Right hindlimb (tissue), 1 donor: ENCODE measurements around the gene GOLGA8T.
"Not testable (repeated sequence)": the region's sequence is repeated elsewhere in the genome, so short reads cannot be mapped to it uniquely, and the experiment has no call there.

Experiments
- DNase-seq: peaks from one replicate; pipeline ENCODE4 v3.0.0-alpha.2; 2018

GOLGA8T gene

GRCh38 chr15:30134751-30135150, at the start of gene GOLGA8T:
Gene GOLGA8T (plus strand): TSS chr15:30135051. CDS start chr15:30135149, 98 bp downstream.
- DNase-seq: not testable (repeated sequence)

DNA sequence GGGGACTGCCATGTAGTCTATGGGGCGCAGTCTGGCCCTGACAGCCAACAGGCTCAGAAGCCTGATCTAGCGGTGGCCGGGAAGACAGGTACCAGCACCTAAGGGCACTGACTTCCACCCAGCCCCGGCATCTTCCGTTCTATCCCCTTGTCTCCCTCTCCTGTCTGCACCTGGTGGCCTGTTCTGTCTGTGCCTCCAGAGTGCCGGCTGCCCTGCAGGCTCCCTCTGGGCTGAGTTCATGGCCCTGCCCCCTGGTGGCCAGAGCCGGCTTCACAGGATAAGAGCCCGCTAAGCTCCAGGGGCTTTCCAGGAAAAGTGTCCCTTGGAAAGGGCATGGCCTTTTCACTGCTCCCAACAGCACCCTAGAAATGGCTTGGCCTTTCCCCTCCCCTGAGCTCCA, 37.0 kb upstream of the GOLGA8T start:
- not testable (repeated sequence) for DNase-seq

DNA sequence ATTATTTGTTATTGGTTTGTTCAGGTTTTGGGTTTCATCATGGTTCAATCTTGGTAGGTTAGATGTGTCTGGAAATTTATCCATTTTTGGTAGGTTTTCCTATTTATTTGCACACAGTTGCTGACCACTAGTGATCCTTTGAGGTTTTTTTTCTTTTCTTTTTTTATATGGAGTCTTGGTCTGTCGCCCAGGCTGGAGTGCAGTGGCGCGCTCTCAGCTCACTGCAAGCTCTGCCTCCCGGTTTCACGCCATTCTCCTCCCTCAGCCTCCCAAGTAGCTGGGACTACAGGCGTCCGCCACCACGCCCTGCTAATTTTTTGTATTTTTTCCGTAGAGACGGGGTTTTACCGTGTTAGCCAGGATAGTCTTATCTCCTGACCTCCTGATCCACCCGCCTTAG, 32.0 kb upstream of the GOLGA8T start:
- DNase-seq: not testable (repeated sequence)

- not testable (repeated sequence) for DNase-seq
These were observed 30.8 kb upstream of the GOLGA8T start for GRCh38 chr15:30103941-30104507.

DNA sequence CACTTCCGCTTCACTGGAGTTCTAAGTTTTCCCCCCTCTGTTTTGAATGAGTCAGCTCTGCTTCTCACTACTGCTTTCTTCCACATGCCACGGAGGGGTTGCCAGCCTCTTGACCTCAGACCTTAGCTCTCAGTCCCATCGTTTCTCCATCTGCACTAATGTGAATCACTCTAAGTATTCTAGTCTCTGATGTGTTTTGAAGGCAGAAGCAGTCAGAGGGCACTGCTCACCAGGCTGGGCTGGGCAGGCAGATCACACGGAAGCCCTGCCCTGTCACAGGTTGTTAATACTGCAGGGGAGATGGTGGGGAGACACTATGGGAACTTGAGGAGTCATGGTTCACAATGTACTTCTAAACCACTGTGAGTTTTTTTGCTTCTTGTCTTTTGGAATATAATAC, 24.3 kb upstream of the GOLGA8T start:
- not testable (repeated sequence) for DNase-seq

DNA sequence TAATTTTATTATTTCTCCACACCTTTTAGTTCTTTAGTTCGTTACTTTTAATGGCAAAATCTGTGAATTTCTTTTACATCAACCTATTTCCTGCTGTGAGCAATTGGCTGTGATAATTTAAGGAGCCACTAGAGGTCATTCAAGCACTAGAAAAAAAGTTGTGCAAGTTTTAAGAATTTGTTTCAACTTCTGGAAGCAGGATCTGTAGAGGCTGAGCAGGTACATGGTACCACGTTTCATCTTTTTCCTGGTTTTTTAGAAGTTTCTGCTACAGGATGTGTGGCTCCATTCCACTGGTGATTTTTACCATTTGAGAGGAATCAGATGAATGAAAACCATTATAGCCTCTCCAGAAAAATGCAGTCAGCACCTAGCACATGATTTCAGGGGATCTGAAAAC, 4.8 kb upstream of the GOLGA8T start:
- DNase-seq: not testable (repeated sequence)

DNA sequence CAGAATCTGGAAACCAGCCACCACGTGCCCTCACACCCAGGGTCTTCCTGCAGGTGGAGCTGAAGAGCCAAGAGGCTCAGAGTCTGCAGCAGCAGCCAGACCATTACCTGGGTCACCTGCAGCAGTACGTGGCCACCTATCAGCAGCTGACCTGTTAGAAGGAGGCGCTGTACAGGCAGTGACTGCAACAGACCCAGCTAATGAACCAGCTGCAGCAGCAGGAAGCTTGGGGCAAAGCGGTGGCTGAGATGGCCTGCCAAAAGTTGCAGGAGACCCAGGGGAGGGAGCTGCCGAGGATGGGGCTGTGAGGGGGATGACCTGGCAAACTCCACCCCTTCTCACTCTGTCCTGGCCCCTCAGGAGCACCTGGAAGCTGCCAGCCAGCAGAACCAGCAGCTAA, 8.4 kb downstream of the GOLGA8T start:
- not testable (repeated sequence) for DNase-seq

GRCh38 chr15:30149891-30150290, 15.0 kb downstream of the GOLGA8T start:
- DNase-seq: not testable (repeated sequence)

- DNase-seq: not testable (repeated sequence)
These were observed 27.9 kb downstream of the GOLGA8T start for GRCh38 chr15:30162479-30163357.

GRCh38 chr15:30163759-30164158, 28.9 kb downstream of the GOLGA8T start:
- not testable (repeated sequence) for DNase-seq

GRCh38 chr15:30164257-30164656, 29.4 kb downstream of the GOLGA8T start:
- DNase-seq: not testable (repeated sequence)

DNA sequence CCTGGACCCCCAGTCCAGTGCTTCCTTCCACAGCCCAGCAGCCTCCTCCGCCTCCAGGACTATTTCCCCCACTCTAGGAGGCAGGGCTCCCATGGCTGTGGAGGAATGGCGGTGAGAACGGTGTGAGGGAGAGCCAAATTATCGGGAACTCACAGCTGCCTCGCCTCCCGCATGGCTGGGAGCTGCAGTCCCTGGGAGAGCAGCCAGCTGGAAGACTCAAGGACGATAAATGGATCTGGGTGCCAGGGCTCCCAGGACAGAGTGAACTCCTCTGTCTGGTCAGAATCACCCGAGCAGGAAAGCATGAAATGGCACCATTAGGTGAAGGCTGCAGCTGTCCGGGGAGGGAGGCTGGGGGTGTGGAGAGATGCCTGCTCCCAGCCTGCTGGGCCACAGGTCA, 32.6 kb downstream of the GOLGA8T start:
- DNase-seq: not testable (repeated sequence)

DNA sequence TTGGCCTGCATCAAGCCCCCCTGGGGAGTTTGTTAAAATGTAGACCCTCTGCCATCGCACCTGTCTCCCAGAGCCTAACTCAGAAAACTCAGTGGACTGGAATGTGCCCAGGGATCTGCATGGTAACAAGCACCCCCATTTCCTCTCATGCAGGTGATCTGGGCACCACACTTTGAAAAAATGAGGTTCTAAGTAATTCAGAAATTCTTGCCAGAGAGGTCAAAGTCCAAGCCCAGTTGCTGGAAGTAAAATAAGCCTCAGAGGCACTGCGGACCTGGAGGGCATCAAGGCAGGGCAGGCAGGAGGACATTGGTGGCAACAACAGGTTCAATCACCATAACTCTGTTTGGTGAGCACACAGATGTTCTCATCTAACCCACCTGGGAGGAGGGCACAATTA, 33.0 kb downstream of the GOLGA8T start:
- DNase-seq: not testable (repeated sequence)

DNA sequence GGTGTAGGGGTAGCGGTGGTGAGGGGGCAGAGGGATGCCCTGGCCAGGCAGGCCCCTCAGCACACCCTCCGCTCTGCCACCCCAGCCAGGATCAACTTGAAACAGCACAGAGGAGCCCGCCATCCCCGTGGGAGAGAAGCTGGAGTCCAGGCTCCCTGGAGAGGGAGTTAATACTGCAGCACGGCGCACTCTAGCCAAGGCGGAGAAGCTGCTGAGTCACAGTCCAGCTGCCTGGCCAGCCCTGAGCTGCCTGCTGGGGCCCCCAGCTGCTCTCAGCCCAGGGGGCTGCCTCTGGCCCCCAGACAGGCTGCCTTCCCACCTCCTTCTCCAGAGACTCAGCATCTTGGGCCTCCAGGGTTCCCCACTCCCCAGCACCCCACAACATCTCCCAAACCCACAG, 36.6 kb downstream of the GOLGA8T start:
- not testable (repeated sequence) for DNase-seq

GRCh38 chr15:30173041-30173608, 38.3 kb downstream of the GOLGA8T start:
- DNase-seq: peak; percentile 16

DNA sequence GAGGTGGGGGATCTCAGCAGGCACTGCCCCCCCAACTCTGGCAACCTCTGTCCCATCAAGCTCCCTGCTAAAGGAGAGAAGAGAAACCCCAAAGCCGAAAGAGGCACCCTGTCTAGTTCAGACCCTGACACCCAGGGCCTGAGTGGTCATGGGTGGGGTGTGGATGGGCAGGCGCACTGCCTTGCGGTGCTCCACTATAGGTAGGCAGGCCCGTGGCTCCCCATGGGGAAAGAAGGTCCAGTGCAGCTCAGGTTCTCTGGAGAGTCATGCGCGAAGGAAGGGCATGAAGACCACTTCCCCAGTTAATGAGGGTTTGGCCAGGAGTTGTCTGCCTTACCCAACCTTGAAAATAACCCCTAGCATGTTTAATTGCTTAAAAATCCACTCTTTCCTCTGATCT, 40.4 kb downstream of the GOLGA8T start:
- DNase-seq: not testable (repeated sequence)

GRCh38 chr15:30176613-30177012, 41.8 kb downstream of the GOLGA8T start:
- DNase-seq: not testable (repeated sequence)

DNA sequence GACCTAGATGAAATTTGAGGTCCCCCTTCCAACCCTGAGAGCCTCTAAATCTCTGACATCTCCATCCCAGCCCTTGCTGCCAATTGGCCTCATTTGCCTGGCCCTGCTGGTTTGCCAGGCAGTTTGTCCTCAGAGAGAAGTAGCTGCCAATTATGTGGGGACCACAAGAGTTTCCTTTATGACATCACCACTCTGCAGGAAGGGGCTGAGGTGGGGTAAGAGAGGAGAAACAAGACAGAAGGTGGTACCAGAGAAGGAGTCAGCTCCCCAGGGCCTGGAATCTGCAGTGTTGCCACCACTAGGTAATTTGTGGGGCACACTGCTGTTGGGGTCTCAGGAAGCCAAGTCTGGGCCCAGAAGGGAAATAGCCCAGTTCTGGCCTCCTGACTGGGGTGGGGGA, 45.0 kb downstream of the GOLGA8T start:
- not testable (repeated sequence) for DNase-seq

DNA sequence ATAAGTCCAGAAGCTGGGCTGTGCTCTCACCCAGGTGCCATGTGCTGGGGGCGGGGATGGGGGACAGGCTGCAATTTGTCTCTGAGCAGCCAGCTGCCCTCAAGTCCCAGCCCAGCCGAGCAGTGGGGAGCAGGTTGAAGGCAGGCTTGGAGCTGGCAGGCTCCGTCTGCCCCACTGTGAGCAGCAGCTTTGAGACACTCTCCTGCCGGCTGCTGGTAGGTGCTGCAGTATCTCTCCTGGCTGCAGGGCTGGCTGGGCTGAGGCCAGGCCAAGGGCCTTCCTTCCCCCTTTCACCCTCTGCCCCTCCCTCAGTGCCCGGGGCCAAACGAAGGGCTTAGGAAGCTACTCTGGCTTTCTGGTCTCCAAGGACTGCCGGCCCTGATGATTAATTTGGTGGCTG, 50.6 kb downstream of the GOLGA8T start:
- not testable (repeated sequence) for DNase-seq

- not testable (repeated sequence) for DNase-seq
These were observed 52.6 kb downstream of the GOLGA8T start for GRCh38 chr15:30187429-30187828.

DNA sequence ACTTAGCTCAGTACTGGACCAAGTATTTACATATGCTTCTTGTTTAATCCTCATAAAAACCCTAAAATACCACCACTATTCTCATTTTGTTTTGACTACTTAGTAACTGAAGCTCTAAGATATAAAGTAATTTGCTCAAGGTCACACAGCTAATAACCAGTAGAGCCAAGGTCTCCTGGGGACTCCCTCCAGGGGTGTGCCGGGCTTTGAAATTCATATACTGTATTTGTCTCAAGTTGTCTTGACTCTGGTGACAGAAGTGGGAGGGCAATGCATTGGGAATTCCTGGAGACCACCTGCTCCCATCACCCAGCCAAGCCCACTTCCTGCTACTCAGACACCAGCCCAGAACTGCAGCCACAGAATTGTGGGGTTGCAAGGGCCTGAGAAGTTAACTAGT, 54.9 kb downstream of the GOLGA8T start:
- not testable (repeated sequence) for DNase-seq

DNA sequence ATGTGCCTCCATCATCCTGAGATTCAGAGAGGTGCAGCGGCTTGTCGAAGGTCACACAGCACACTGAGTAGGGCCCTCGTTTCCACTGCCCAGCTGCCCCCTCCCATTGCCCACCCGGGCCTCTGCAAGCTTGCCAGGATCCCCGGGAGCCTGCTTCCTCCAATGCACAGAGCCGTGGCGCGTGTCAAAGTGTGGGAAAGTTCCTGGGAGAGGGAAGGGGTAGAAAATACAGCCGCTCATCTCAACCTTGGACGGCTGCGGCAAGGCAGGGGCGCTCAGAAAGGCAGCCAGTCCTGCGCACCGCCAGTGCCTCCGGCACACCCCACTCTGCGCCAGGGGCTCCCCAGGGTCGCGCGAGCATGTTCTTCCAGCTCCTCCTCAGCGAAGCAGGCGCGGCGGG, 56.3 kb downstream of the GOLGA8T start:
- DNase-seq: not testable (repeated sequence)

DNA sequence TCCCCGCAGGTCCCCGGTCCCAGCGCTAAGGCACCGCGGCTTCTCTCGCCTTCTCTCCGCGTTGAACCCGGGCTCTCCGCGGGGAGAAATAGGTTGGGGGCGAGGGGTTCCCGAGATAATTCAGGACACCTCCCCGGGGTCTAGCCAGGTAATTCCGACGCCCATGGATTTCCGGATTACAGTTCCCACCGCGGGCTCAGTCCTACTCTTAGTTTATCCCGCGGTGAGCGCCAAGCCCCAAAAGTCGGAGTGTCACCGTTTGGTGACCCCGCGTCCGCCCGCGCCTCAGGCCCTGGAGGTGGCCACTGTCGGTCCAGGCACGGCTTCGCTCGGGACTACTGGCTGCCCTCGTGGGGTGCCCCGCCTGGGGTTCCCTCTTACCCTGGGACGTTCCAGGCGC, 56.8 kb downstream of the GOLGA8T start:
- DNase-seq: not testable (repeated sequence)
